Left hindlimb (tissue), 1 donor: Measurements from ENCODE around the gene GABRB1.

Experiments used
- DNase-seq: peaks from one replicate; pipeline ENCODE4 v3.0.0-alpha.2; 2018

Gene GABRB1

GRCh38 chr4:47049347-47049746 lies 18.0 kb downstream of the GABRB1 start:
- no peak for DNase-seq

GRCh38 chr4:47050761-47051725 lies 19.7 kb downstream of the GABRB1 start:
- no peak for DNase-seq

DNA sequence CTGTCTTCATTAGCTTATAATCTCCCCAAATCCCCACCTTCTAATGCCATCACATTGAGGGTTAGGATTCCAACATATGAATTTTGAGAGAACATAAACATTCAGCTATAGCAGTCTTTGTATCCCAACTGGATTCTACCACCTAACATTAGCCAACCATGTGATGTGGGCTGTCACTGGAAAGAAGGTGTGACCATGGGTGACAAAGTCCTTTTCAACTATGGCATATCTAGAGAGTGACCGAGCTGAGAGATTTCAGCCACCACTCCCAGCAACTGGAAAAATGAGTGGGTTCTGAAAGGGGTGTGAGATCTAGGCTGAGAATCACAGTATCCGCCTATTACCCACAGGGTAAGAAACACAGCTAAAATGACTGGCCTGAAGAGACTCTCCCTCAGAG lies 22.1 kb downstream of the GABRB1 start:
- DNase-seq: no peak

GRCh38 chr4:47054130-47054529 lies 22.8 kb downstream of the GABRB1 start:
- DNase-seq: no peak

- DNase-seq: no peak
Observed at GRCh38 chr4:47057991-47058390, 26.6 kb downstream of the GABRB1 start.

DNA sequence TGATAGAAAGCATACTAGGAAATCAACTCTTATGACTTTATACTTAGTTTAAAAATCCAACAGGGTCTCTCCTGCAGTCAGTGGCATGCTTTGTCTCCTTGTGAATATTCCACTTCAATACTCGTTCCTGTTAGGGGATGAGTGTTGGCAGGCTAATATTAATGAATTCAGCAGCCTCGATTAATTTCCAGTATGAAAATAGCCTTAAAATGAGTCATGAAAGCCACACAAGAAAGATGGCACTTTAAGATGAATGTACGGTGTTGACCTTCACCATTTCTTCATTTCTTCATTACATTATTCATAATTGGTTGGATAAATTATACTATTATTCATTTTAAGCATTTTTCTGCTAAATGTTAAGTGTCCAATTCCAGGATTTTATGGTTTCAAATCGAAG lies 29.2 kb downstream of the GABRB1 start:
- no peak for DNase-seq

- no peak for DNase-seq
Observed at GRCh38 chr4:47061435-47061834, 30.1 kb downstream of the GABRB1 start.

DNA sequence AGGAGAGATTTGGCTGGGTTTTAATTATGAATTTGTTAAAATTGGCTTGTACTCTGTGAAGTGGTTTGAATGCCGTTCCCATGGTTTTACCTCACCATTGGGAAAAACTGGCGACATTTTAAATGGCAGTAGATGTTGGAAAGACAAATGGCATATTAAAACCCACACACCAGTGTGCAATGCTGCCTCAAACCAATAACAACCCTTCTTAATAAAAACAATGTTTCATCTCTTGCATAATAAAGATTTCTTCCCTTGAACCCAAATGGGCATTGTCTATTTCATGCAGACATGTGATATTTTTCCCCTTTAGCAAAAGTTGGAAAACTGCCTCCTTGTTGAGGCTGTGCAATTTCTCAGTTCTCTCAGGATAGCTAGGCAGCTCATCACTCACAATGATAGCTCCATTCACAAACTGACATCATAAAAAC lies 33.7 kb downstream of the GABRB1 start:
- DNase-seq: no peak

GRCh38 chr4:47068986-47069385 lies 37.6 kb downstream of the GABRB1 start:
- no peak for DNase-seq

DNA sequence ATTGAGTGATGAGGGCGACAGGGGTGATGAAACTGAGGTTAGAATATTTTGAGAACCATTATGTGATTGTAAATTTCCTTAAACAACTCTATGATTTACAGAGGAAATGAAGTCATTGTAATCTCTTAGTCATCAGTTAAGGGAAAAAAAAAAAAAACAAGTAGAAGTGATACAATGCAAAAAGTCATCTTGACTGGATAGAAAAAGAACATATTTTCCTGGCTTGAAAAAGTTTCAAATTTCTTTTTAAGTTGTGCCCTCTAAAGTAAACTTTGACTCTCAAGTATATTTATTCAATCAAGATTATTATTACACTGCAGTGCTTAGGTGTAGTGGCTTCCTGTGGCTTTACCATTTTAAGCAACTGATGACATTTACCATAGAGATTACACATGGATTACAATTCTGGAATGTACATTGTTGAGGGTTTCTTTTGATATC lies 40.6 kb downstream of the GABRB1 start:
- no peak for DNase-seq

DNA sequence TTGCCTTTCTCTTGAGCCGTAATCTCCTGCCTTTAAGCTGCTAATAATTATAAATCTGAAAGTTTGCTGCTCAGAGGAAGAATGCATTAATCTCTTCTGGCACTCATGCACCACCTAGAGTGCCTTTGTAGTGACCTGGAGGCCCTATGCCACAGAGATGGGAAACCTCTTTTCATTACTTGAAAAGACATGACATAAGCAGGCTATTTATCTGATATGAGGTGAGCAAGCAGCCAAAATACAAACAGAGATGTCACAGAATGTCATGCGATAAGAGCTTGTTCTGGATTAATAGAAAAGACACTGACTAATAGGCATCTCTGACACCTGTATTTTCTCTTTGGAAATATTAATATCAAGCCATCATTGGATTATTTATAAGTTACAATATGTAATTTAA lies 42.3 kb downstream of the GABRB1 start:
- DNase-seq: no peak

- no peak for DNase-seq
Observed at GRCh38 chr4:47074816-47075215, 43.4 kb downstream of the GABRB1 start.

- no peak for DNase-seq
Observed at GRCh38 chr4:47075262-47075661, 43.9 kb downstream of the GABRB1 start.

DNA sequence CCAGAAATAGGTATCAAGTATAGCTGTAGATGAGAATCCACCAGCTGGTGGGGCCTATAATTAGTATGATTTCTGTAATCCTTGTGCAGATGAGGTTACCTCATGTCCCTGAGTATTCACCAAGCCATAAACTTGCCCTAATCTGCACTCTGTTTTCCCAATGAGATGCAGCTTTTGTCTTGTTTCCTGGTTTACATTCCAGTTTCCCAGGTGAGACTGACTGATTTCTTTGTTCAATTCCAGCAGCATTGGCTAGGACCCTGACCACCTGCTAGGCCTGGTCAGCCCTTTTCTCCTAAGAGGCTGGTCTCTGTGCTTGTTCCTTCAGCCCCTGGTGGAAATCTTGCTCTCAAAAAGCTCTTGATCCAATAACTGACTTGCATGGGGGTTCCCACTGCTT lies 44.6 kb downstream of the GABRB1 start:
- DNase-seq: no peak

GRCh38 chr4:47084111-47084510 lies 52.7 kb downstream of the GABRB1 start:
- no peak for DNase-seq

GRCh38 chr4:47084795-47085194 lies 53.4 kb downstream of the GABRB1 start:
- no peak for DNase-seq

DNA sequence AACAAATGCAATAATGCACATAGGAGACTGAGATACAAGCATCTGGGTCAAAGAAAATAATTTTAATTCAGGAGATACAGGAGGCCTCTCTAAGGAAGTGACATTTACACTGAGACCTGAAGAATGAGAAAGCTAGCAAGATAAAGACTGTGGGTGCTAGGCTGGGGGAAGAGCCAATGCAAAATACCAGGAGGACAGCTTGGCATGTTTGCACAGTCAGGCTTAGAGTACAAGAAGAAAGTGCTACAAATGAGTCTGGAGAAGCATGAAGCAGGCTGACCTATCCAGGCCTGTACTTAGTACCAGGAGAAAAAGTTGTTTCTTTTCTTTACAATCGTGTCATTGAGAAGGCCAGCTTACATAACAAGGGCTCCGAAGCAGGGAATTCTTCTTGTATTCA lies 56.9 kb downstream of the GABRB1 start:
- no peak for DNase-seq

DNA sequence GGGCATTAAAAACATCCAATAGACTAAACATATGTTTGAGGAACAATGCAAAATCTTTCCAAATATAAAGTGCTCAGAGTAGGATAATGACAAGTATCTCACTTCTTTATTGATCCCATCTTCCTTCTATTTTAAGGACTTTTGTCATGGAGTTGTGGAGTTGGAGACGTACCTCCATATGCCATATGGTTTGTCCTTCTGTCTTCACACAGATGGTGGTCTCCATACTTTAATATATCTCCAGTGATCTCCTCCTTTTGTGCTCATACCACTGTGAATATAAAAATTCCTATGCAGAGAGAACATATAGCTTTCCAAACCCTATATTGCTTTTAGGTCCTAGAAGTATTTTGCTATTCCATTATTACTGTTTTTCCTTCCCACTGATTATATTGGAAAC lies 64.5 kb downstream of the GABRB1 start:
- no peak for DNase-seq

DNA sequence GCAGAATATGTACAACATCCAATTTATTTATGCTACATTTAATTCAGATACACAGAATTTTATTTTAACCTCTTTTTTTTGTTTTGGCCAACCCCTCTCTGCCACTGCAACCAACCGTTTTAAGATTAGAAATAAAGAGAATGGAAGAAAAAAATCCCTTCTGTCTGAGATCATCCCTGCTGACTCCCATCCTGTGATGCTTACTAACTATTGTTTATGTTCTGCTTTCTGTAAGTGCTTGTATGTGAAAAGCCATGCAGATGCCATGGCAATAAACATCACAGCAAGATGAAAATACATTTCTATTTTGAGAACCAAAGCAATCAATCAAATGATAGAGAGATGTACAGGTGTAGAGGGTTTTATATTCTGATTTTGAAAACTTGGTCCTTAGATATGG lies 70.1 kb downstream of the GABRB1 start:
- DNase-seq: no peak

DNA sequence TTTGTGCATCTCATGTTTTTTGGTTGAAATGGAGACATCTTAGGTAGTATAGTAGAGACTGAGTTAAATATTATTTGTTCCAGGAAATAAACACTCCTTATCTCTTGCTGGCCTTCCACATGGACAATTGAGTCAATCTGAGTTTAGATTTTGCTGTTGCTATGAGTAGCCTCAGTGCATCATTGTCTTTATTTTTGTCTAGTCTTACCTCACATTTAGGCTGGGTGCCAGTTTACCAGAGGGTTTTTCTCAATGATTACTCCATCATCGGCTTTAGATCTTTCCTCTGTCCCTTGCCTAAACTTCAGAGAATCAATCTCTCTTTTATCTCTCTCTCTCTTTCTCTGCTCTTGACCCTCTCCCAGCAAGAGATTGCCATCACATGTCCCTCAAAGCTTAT lies 73.6 kb downstream of the GABRB1 start:
- DNase-seq: no peak

GRCh38 chr4:47106561-47106960 lies 75.2 kb downstream of the GABRB1 start:
- DNase-seq: no peak

DNA sequence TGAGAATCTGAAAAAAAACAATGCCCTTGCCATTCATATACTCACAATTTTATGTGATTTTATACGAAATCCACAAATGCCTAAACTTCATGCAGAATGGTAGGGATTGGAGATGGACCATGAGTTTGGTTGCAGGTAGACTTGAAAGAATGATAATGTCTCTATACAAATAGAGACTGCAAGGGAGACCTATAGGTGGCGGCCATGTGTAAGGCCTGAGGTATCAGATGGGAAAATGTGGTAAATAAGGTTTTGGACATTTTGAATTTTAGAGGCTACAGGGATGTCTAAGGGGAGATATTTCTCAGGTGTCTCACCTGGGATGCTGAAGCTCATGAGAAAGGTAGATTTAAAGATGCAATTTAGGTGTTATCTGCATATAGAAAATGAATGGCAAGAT lies 78.0 kb downstream of the GABRB1 start:
- no peak for DNase-seq

DNA sequence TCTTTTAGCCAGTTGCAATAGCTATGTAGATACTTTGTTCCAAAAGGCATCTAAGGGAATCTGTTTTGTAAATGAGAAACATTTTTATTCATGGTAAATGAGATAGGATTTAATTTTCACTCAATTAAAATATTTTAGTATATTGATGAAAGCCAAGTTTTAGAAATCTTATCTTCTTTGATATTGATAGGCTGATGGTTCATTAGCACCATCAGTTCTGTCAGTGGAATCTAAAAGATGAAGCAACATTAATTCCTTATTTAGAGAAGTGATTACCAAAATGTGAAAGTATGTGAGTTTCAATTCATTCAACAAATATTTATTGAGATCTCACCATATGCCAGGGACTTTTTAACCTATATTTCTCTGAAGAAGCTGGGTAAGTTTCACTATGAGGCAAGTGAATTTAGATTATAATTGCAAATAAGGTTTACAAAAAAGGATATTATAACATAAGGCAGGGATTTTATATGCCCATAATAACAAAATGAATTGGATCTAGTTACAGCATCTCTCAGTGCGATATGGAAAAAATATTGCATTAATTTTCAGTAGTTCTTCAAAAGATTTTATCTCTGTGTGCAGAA lies 79.3 kb downstream of the GABRB1 start:
- no peak for DNase-seq

- DNase-seq: no peak
Observed at GRCh38 chr4:47118192-47118929, 87.0 kb downstream of the GABRB1 start.
